ENCODE measurements around the gene GPR158. TPM values are rescaled to one million over a fixed set of nuclear protein-coding genes. Genes with fewer than 3 reads are reported as not detected.

Gene GPR158
- total and polyA plus RNA-seq, 9 of the 15 experiments (the other 6 are each of a cell fraction or from before 2014, with no cell fraction given): 4.0 to 7.6 (median 5.0) TPM

- Histone ChIP-seq H2AFZ (ENCODE audit: low read depth, low read length) (no peak overlapping the region), H3K4me2 (ENCODE audit: insufficient read depth, low read length) (no peak overlapping the region), H3K4me3 (no peak overlapping the region), H3K9me1 (ENCODE audit: control insufficient read depth, insufficient read depth, low read length) (no peaks in the 10 kb centered on the region), H3K9ac (ENCODE audit: insufficient read depth in 1 of 2, low read depth in 2 of 2, low read length in 2 of 2) (no peak overlapping the region), H3K36me3 (ENCODE audit: control insufficient read depth, insufficient read depth, low read length) (no peaks in the 10 kb centered on the region), H3K9me3 (replicated peaks; ENCODE audit: control insufficient read depth, insufficient read depth, low read depth, low read length) (no peaks in the 10 kb centered on the region), H3K4me1 (replicated peaks in 1 of 2; ENCODE audit: control insufficient read depth in 2 of 2, insufficient read depth in 2 of 2, low read length in 2 of 2) (no peaks in the 10 kb centered on the region), H4K20me1 (replicated peaks; ENCODE audit: control insufficient read depth, insufficient read depth, low read length) (no peaks in the 10 kb centered on the region), H3K79me2 (ENCODE audit: control insufficient read depth, insufficient read depth, low read length) (no peaks in the 10 kb centered on the region), H3K27ac (ENCODE audit: extremely low read depth, low read depth, low read length) (no peak overlapping the region), H3K27me3 (ENCODE audit: control insufficient read depth in 2 of 2, insufficient read depth in 2 of 2, low read length in 2 of 2) (no peaks in the 10 kb centered on the region)
- 0% methylated on average over 2 of the region's 2 CpGs for WGBS (ENCODE audit: insufficient coverage, low coverage, missing lambda C conversion rate)
- ATAC-seq (no peak), FAIRE-seq (no peak), DNase-seq (ENCODE audit: extremely low read depth in 1 of 4, low spot score in 3 of 4) (no peak)
- in situ Hi-C loops (cut with MboI): no loop called here
- ChIA-PET CTCF (ENCODE audit: low intra/inter-chr PET ratio) (no interaction called here), POLR2A (no interaction called here)
- no peak for TF ChIP-seq ZBTB7A (IDR thresholded peaks at IDR 0.05; ENCODE audit: borderline replicate concordance, control insufficient read depth, low read depth, low read length)
- no peak for TF ChIP-seq ZNF766 (CRISPR knock-in tag; conservative IDR thresholded peaks at IDR 0.05)
- no peak for TF ChIP-seq KDM4B (IDR thresholded peaks at IDR 0.05; ENCODE audit: borderline replicate concordance in 2 of 2, low read depth in 1 of 2)
- no peak for TF ChIP-seq GATAD2B (IDR thresholded peaks at IDR 0.05; ENCODE audit: borderline replicate concordance)
- BruUV-seq (replicated peaks): no TSS peak
- intact Hi-C loops (cut with micrococcal nuclease): no loop called here
These were observed 159.6 kb downstream of the GPR158 start for GRCh38 chr10:25334445-25334844.

- in situ Hi-C loops (cut with MboI): no loop called here
- no peaks in the 10 kb centered on the region for H3K79me2 ChIP-seq (ENCODE audit: control insufficient read depth, insufficient read depth, low read length)
- no peak overlapping the region for H3K4me2 ChIP-seq (ENCODE audit: insufficient read depth, low read length)
- DNase-seq (ENCODE audit: extremely low read depth in 1 of 4, low spot score in 3 of 4) (no peak), ATAC-seq (no peak), FAIRE-seq (no peak)
- no peaks in the 10 kb centered on the region for H3K9me3 ChIP-seq (replicated peaks; ENCODE audit: control insufficient read depth, insufficient read depth, low read depth, low read length)
- H2AFZ ChIP-seq (ENCODE audit: low read depth, low read length): no peak overlapping the region
- POLR2A ChIA-PET: no interaction called here
- no peaks in the 10 kb centered on the region for H4K20me1 ChIP-seq (replicated peaks; ENCODE audit: control insufficient read depth, insufficient read depth, low read length)
- no peaks in the 10 kb centered on the region for H3K27me3 ChIP-seq (ENCODE audit: control insufficient read depth in 2 of 2, insufficient read depth in 2 of 2, low read length in 2 of 2)
- no peaks in the 10 kb centered on the region for H3K4me1 ChIP-seq (replicated peaks in 1 of 2; ENCODE audit: control insufficient read depth in 2 of 2, insufficient read depth in 2 of 2, low read length in 2 of 2)
- CTCF ChIA-PET (ENCODE audit: low intra/inter-chr PET ratio): no interaction called here
- intact Hi-C loops (cut with micrococcal nuclease): no loop called here
- no peak overlapping the region for H3K4me3 ChIP-seq
- no peaks in the 10 kb centered on the region for H3K9me1 ChIP-seq (ENCODE audit: control insufficient read depth, insufficient read depth, low read length)
- no TSS peak for BruUV-seq (replicated peaks)
- no peak overlapping the region for H3K27ac ChIP-seq (ENCODE audit: extremely low read depth, low read depth, low read length)
- H3K36me3 ChIP-seq (ENCODE audit: control insufficient read depth, insufficient read depth, low read length): no peaks in the 10 kb centered on the region
- H3K9ac ChIP-seq (ENCODE audit: insufficient read depth in 1 of 2, low read depth in 2 of 2, low read length in 2 of 2): no peak overlapping the region
- TF ChIP-seq ZNF197 (CRISPR knock-in tag; IDR thresholded peaks at IDR 0.05; ENCODE audit: low read depth) (no peak), ZNF274 (IDR thresholded peaks at IDR 0.05; ENCODE audit: borderline replicate concordance, low read depth, low read length) (no peak), ZNF24 (IDR thresholded peaks at IDR 0.05) (no peak), ZBTB11 (CRISPR knock-in tag; IDR thresholded peaks at IDR 0.05) (no peak), BMI1 (IDR thresholded peaks at IDR 0.05; ENCODE audit: low read length) (no peak), NFXL1 (CRISPR knock-in tag; IDR thresholded peaks at IDR 0.05) (no peak), CAMTA2 (CRISPR knock-in tag; conservative IDR thresholded peaks at IDR 0.05) (no peak), ZNF551 (CRISPR knock-in tag; IDR thresholded peaks at IDR 0.05) (no peak)
These were observed 161.5 kb downstream of the GPR158 start for GRCh38 chr10:25336330-25336729.
